DOHH2 (cell line): ENCODE results near the gene C2orf74.

Experiments used
- H3F3A ChIP-seq: fragments of 200-600 bp; sonication (generic), shearing (Covaris generic); 2 replicates; pipeline ENCODE4 v1.6.0; 2016; ENCODE audit warnings: antibody characterized with exemption, mild to moderate bottlenecking; ENCODE audit not compliant: control insufficient read depth, insufficient read depth
- H3K27ac ChIP-seq: fragments of 200-600 bp; sonication (generic); 2 replicates; pipeline ENCODE4 v1.5.1; 2014; ENCODE audit warnings: low read depth, mild to moderate bottlenecking, low read length, moderate library complexity
- H3K27me3 ChIP-seq: fragments of 200-600 bp; sonication (generic); 2 replicates; pipeline ENCODE4 v1.6.1; 2014; ENCODE audit warnings: mild to moderate bottlenecking, low read length, mixed read lengths; ENCODE audit not compliant: control insufficient read depth
- H3K36me3 ChIP-seq: fragments of 200-600 bp; sonication (generic); 2 replicates; pipeline ENCODE4 v1.6.1; 2014; ENCODE audit warnings: mild to moderate bottlenecking, low read length, moderate library complexity, mixed read lengths; ENCODE audit not compliant: control insufficient read depth
- H3K4me1 ChIP-seq: fragments of 200-600 bp; sonication (generic); 2 replicates; pipeline ENCODE4 v1.6.1; 2014; ENCODE audit warnings: mild to moderate bottlenecking, low read length, mixed read lengths; ENCODE audit not compliant: control insufficient read depth
- H3K4me2 ChIP-seq: fragments of 200-600 bp; sonication (generic); 2 replicates; pipeline ENCODE4 v1.6.0; 2014; ENCODE audit warnings: mild to moderate bottlenecking, low read length, moderate library complexity
- H3K4me3 ChIP-seq: fragments of 200-600 bp; sonication (generic); 2 replicates; pipeline ENCODE4 v1.5.1; 2014; ENCODE audit warnings: mild to moderate bottlenecking, low read length, mixed read lengths
- H3K79me2 ChIP-seq: fragments of 200-600 bp; sonication (generic); 2 replicates; pipeline ENCODE4 v1.6.1; 2014; ENCODE audit warnings: mild to moderate bottlenecking, low read length, mixed read lengths; ENCODE audit not compliant: control insufficient read depth
- H3K9me2 ChIP-seq: fragments of 200-600 bp; sonication (generic); replicated peaks from 2 replicates; pipeline ENCODE4 v1.6.1; 2014; ENCODE audit warnings: mild to moderate bottlenecking, low read length, mixed read lengths; ENCODE audit not compliant: control insufficient read depth
- H3K9me3 ChIP-seq: fragments of 200-600 bp; sonication (generic); 2 replicates; pipeline ENCODE4 v1.6.1; 2014; ENCODE audit warnings: antibody characterized with exemption, low read length, mixed read lengths; ENCODE audit not compliant: control insufficient read depth, insufficient read depth
- H4K20me1 ChIP-seq: fragments of 200-600 bp; sonication (generic); 2 replicates; pipeline ENCODE4 v1.6.0; 2014; ENCODE audit warnings: low read depth, mild to moderate bottlenecking, antibody characterized with exemption, low read length, moderate library complexity; ENCODE audit not compliant: control insufficient read depth, insufficient read depth
- CTCF ChIP-seq: fragments of 200-600 bp; sonication (generic); IDR thresholded peaks from one replicate; pipeline ENCODE4 v1.5.1; 2014; ENCODE audit warnings: antibody characterized with exemption, mild to moderate bottlenecking, low read depth, low read length; ENCODE audit not compliant: poor library complexity, severe bottlenecking
- EZH2phosphoT487 ChIP-seq: fragments of 200-600 bp; sonication (generic); IDR thresholded peaks from 2 replicates; pipeline ENCODE4 v1.6.1; 2017; ENCODE audit warnings: borderline replicate concordance, mild to moderate bottlenecking, antibody characterized with exemption, low read length, moderate library complexity, mixed read lengths

C2orf74 gene

DNA sequence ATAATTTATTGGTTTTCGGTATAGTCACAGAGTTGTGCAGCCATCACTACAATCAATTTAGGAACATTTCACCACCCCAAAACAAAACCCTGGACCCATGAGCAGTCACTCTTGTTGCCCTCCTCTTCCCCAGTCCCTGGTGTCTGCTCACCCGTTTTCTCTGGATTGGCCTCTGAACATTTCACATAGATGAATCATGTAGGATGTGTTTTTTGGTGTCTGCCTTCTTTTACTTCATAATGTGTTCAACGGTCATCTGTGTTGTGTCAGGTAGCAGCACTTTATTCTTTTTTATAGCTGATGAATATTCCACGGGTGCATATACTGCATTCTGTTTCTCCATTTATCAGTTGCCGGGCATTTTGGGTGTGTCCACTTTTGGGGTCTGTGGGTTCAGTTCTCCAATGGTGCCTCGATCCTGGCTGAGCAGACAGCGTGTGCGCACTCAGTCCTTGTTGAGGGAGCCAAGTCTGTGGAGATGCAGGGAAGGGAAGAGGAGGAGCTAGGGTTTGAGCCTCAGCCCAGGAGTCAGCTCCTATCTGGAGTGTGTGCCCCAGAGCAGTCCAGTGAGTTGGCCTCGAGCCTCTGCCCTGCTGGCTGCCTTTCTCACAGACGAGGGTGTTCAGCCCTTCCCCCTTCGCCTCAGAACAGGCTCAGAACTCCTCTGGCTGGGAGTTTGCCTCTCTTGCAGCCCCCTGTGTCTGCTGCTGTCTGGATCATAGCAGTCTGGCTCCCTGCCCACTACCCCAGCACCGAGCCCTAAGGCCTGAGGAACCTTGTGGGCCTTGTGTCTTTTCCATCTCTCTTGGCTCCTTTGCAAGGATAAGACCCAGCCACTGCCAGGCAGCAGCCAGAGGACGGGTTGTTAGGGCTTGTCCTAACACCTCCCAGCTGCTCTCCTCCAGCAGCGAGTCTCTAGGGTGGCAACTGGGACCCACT lies 18.0 kb downstream of the C2orf74 start:
- Histone ChIP-seq H3K9me3 (no peaks in the 10 kb centered on the region), H3K4me2 (peak overlapping the region; percentile 78), H4K20me1 (no peaks in the 10 kb centered on the region), H3K79me2 (peaks cover 56% of the 10 kb centered on the region), H3F3A (peaks cover 9% of the 10 kb centered on the region; the same call in 1 of the 2 replicates), H3K27me3 (no peaks in the 10 kb centered on the region), H3K36me3 (peaks cover 63% of the 10 kb centered on the region), H3K4me3 (peak overlapping the region; percentile 88), H3K27ac (no peak overlapping the region), H3K4me1 (peaks cover 45% of the 10 kb centered on the region), H3K9me2 (no peaks in the 10 kb centered on the region)
- TF ChIP-seq CTCF (no peak), EZH2phosphoT487 (no peak)

GRCh38 chr2:61180686-61181085 lies 18.7 kb downstream of the C2orf74 start:
- H3K9me2 ChIP-seq, result no peaks in the 10 kb centered on the region
- peaks cover 56% of the 10 kb centered on the region for H3K79me2 ChIP-seq
- H4K20me1 ChIP-seq, result no peaks in the 10 kb centered on the region
- no peak overlapping the region; the same call in 1 of the 2 replicates for H3K4me3 ChIP-seq
- peak overlapping the region; percentile 78 for H3K4me2 ChIP-seq
- H3K4me1 ChIP-seq, result peaks cover 45% of the 10 kb centered on the region
- no peaks in the 10 kb centered on the region for H3K27me3 ChIP-seq
- no peak overlapping the region for H3K27ac ChIP-seq
- no peak for TF ChIP-seq CTCF
- no peak for TF ChIP-seq EZH2phosphoT487
- H3F3A ChIP-seq, result peaks cover 11% of the 10 kb centered on the region; the same call in 1 of the 2 replicates
- H3K36me3 ChIP-seq, result peaks cover 70% of the 10 kb centered on the region
- H3K9me3 ChIP-seq, result no peaks in the 10 kb centered on the region

DNA sequence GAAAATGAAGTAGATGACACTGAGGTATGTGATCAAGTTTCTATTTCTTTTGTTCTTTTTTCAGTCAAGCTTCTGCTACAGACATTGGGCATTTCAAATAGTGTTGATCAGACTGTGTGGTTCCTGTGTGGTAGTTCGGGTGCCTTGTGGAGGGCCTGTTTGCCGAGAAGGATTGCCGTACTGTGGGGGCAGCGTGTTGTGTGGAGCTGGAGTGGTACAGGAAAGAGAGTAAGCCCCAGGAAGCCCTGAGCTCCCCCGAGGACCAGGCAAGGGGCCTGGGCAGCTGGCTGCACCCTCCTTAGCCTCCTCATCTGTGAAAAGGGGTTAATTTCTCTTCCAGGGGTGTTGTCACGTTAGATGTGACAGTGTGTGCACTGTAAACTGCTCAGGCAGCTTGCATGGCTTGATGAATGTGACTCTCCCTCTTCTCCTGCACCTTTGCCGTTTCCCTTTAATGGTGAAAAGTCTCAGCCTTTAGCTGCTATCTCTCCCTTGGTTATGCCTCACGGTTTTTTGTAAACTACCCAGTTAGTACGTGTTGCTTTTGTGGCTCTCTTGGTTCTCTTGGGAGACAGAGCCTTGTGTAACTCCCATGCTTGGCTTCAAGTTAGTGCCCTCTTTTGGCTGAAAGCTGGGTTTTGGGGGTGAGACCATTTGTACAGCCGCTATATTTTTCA lies 19.5 kb downstream of the C2orf74 start:
- no peaks in the 10 kb centered on the region for H3K27me3 ChIP-seq
- H3K9me3 ChIP-seq, result no peaks in the 10 kb centered on the region
- peak overlapping the region; percentile 78 for H3K4me2 ChIP-seq
- no peaks in the 10 kb centered on the region for H3K9me2 ChIP-seq
- H3K4me3 ChIP-seq, result no peak overlapping the region
- peaks cover 40% of the 10 kb centered on the region for H3K4me1 ChIP-seq
- no peaks in the 10 kb centered on the region for H4K20me1 ChIP-seq
- TF ChIP-seq CTCF (no peak), EZH2phosphoT487 (no peak)
- peaks cover 56% of the 10 kb centered on the region for H3K79me2 ChIP-seq
- peaks cover 78% of the 10 kb centered on the region for H3K36me3 ChIP-seq
- H3K27ac ChIP-seq, result no peak overlapping the region
- peaks cover 17% of the 10 kb centered on the region; the same call in 1 of the 2 replicates for H3F3A ChIP-seq
